SH-SY5Y (cell line): ENCODE results near the gene INPP4A.

ENCODE experiments used
- GATA2 ChIP-seq: IDR thresholded peaks from 2 replicates; pipeline ENCODE4 v1.6.1; 2011; ENCODE audit warnings: mild to moderate bottlenecking, low read depth, low read length
- GATA3 ChIP-seq: IDR thresholded peaks from 2 replicates; pipeline ENCODE4 v1.6.1; 2011; ENCODE audit warnings: low read depth, mild to moderate bottlenecking, low read length, moderate library complexity

DNA sequence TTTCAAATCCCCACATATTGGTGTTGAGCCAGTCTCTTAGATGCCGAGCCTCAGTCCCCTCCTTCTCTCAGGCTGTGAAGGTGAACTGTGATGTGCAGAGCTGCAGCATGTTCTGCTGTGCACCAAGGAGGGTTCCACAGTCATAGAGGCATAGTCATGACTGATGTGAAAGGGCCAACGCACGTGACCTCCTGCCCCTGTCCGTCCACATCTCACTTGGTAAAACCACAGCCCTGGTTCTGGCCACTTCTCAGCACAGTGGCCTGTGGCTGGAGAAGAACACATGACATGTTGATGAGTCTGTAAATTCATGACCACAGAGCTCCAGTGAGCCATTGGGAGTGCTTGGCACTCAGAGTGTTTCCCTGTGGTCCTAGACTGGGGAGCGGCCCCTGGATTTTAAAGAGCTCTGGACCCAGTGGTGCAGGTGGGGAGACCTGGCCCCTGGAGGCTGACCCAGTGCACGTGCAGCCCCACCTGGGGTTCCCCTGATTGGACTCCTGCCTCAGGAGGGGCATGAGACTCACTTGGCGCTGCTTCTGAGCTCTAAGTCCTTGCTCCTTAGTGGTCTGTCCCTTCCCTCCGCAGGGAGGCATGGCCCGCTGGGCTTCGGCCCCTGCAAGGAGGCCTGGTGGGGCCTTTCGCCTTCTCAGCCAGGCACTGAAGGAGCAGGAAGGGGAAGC is 25.3 kb downstream of the INPP4A start:
- TF ChIP-seq GATA2 (no peak), GATA3 (no peak)
